H1 (cell line): ENCODE measurements around the gene BAG2. TPM values are rescaled to one million over a fixed set of nuclear protein-coding genes. Genes with fewer than 3 reads are reported as not detected.

Source experiments
- EGR1 ChIP-seq: IDR thresholded peaks from 2 replicates; pipeline ENCODE4 v1.6.1; 2011; ENCODE audit warnings: low read depth, low read length, borderline replicate concordance
- HDAC2 ChIP-seq, 2 experiments: fragments of 300-600 bp in 1 of 2; sonication (generic) in 1 of 2; IDR thresholded peaks; 2 replicates each; pipeline ENCODE4 v1.6.1; 2011 to 2012; ENCODE audit warnings: low read depth in 2 of 2, low read length in 2 of 2, mild to moderate bottlenecking in 2 of 2, moderate library complexity in 2 of 2, borderline replicate concordance in 1 of 2, inconsistent platforms in 1 of 2
- NANOG ChIP-seq: IDR thresholded peaks from 2 replicates; pipeline ENCODE4 v1.6.1; 2011; ENCODE audit warnings: low read length, low read depth, mild to moderate bottlenecking, inconsistent platforms; ENCODE audit not compliant: insufficient read depth, poor library complexity, severe bottlenecking
- TCF12 ChIP-seq: IDR thresholded peaks from 2 replicates; pipeline ENCODE4 v1.6.1; 2011; ENCODE audit warnings: low read depth, mild to moderate bottlenecking, low read length
- polyA plus RNA-seq, 7 experiments: library from polyadenylated mRNA; depleted of rRNA in 3 of 7; stranded (reverse) in 5 of 7; unstranded in 2 of 7; fragments of >200 nt in 5 of 7; fragments of 200-250 nt in 2 of 7; gene quantifications; 1 replicate in 5 of 7; 2 replicates in 1 of 7; 4 replicates in 1 of 7; pipeline versions ENCODE4 v1.2.1 to v1.2.3, GENCODE V29; 2011 to 2013; ENCODE audit warnings: missing spikeins in 2 of 7, mixed read lengths in 2 of 7
- total RNA-seq: library from RNA; stranded (reverse); fragmentation: NEBNext Ultra II Directional; extraction: Animal tissue kit (Norgen Biotek cat#: 25700); gene quantifications from 2 replicates; pipeline ENCODE4 v1.2.1, GENCODE V29; 2021
- TF ChIP-seq, protein P1 (sequence below): IDR thresholded peaks from 2 replicates; pipeline ENCODE4 v1.6.1; 2011; ENCODE audit warnings: low read depth, mild to moderate bottlenecking, low read length; ENCODE audit not compliant: insufficient read depth
- TF ChIP-seq, protein P2 (sequence below): IDR thresholded peaks from 2 replicates; pipeline ENCODE4 v1.6.1; 2012; ENCODE audit warnings: low read length, inconsistent platforms

The BAG2 gene
- total and polyA plus RNA-seq, 2 of the 8 experiments (the other 6 are each of a cell fraction or from before 2014, with no cell fraction given): 4.4 to 7.4 TPM

DNA sequence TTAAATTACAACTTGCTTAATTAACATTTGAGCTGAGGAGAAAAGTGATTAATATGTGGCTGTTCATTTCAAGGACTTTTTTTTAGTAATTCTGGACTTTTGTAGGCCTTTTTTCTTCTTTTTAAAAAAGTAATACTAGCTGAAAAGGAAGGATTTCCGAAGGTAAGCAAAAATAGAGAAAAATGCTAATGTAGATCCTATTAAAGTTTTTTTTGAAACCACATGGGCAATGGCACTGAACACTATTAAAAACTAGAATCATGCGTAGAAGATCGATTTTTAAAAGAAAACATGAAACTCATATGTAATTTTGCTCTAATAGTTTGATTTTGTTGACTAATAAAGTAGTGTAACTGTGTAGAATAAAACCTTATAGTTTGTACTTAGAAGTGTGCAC is 2.4 kb downstream of the BAG2 start (continued):
- TF ChIP-seq NANOG: no peak
- TF ChIP-seq HDAC2 (IDR thresholded peaks at IDR 0.05; ENCODE audit: borderline replicate concordance in 1 of 2, low read depth in 2 of 2, low read length in 2 of 2): no peak
- TF ChIP-seq, protein P1, sequence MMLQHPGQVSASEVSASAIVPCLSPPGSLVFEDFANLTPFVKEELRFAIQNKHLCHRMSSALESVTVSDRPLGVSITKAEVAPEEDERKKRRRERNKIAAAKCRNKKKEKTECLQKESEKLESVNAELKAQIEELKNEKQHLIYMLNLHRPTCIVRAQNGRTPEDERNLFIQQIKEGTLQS: no peak
- TF ChIP-seq, protein P2, sequence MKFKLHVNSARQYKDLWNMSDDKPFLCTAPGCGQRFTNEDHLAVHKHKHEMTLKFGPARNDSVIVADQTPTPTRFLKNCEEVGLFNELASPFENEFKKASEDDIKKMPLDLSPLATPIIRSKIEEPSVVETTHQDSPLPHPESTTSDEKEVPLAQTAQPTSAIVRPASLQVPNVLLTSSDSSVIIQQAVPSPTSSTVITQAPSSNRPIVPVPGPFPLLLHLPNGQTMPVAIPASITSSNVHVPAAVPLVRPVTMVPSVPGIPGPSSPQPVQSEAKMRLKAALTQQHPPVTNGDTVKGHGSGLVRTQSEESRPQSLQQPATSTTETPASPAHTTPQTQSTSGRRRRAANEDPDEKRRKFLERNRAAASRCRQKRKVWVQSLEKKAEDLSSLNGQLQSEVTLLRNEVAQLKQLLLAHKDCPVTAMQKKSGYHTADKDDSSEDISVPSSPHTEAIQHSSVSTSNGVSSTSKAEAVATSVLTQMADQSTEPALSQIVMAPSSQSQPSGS: no peak
- no peak for TF ChIP-seq EGR1
- no peak for TF ChIP-seq TCF12
